Thymus (tissue), 11 donors: Measurements from ENCODE around the gene YWHAH. TPM values are rescaled to one million over a fixed set of nuclear protein-coding genes. Genes with fewer than 3 reads are reported as not detected.

Experiments
- DNase-seq, 9 donors: peaks; one replicate each; pipeline ENCODE4 v3.0.0-alpha.2; 2013; ENCODE audit warnings: low spot score in 9 of 9, low read depth in 6 of 9, missing footprints in 1 of 9
- H3K27ac ChIP-seq, 2 donors: one replicate each; pipeline ENCODE4 v1.5.1; 2013; ENCODE audit warnings: control low read depth in 1 of 2, low read depth in 1 of 2, low read length in 1 of 2, mild to moderate bottlenecking in 1 of 2, moderate library complexity in 1 of 2
- H3K27me3 ChIP-seq, 2 donors: one replicate each; pipeline ENCODE4 v1.5.1; 2013; ENCODE audit warnings: low read length in 1 of 2; ENCODE audit not compliant: control insufficient read depth in 2 of 2, insufficient read depth in 1 of 2
- H3K36me3 ChIP-seq, 2 donors: one replicate each; pipeline ENCODE4 v1.5.1; 2013; ENCODE audit warnings: low read length in 1 of 2, mild to moderate bottlenecking in 1 of 2, moderate library complexity in 1 of 2; ENCODE audit not compliant: control insufficient read depth in 2 of 2, insufficient read depth in 2 of 2
- H3K4me1 ChIP-seq, 2 donors: one replicate each; pipeline ENCODE4 v1.5.1; 2013; ENCODE audit warnings: low read length in 2 of 2; ENCODE audit not compliant: control insufficient read depth in 2 of 2, insufficient read depth in 2 of 2
- H3K4me3 ChIP-seq, 2 donors: one replicate each; pipeline ENCODE4 v1.5.1; 2013; ENCODE audit warnings: low read length in 2 of 2, control low read depth in 1 of 2, mild to moderate bottlenecking in 1 of 2
- H3K9me3 ChIP-seq, 2 donors: one replicate each; pipeline ENCODE4 v1.5.1; 2013; ENCODE audit warnings: low read length in 1 of 2, mild to moderate bottlenecking in 1 of 2; ENCODE audit not compliant: control insufficient read depth in 2 of 2, insufficient read depth in 1 of 2
- WGBS: extraction: QIAGEN DNeasy Blood & Tissue Kit; methylation state at CpG from one replicate; pipeline ENCODE4 v1.1.7; 2013; 5-methylcytosine and 5-hydroxymethylcytosine counted together
- polyA plus RNA-seq: library from polyadenylated mRNA; stranded (reverse); fragments of 200-250 nt; gene quantifications from one replicate; pipeline ENCODE4 v1.2.3, GENCODE V29; 2013
- total RNA-seq: library from RNA; stranded (reverse); fragments of 120-200 nt; gene quantifications from one replicate; pipeline ENCODE4 v1.2.4, GENCODE V29; 2013
- donor health status: healthy.

Gene YWHAH
- total and polyA plus RNA-seq, 2 donors, result 98.3 to 115 TPM

- WGBS, result 93% methylated on average over 3 of the region's 3 CpGs
- Histone ChIP-seq H3K4me3 (no peak overlapping the region), H3K4me1 (no peaks in the 10 kb centered on the region), H3K27me3 (no peaks in the 10 kb centered on the region), H3K9me3 (no peaks in the 10 kb centered on the region), H3K36me3 (no peaks in the 10 kb centered on the region), H3K27ac (no peak overlapping the region)
- DNase-seq, result no peak
Observed at GRCh38 chr22:31919730-31920129, 24.6 kb upstream of the YWHAH start.

- Histone ChIP-seq H3K36me3 (no peaks in the 10 kb centered on the region), H3K27ac (no peak overlapping the region), H3K4me1 (no peaks in the 10 kb centered on the region), H3K4me3 (no peak overlapping the region), H3K9me3 (no peaks in the 10 kb centered on the region), H3K27me3 (no peaks in the 10 kb centered on the region)
- DNase-seq, result no peak
- WGBS, result 97% methylated on average over 3 of the region's 3 CpGs
Observed at GRCh38 chr22:31920306-31920705, 24.0 kb upstream of the YWHAH start.

- H3K27ac ChIP-seq, result no peak overlapping the region
- 94% methylated on average over 3 of the region's 3 CpGs for WGBS
- H3K4me3 ChIP-seq, result no peak overlapping the region
- no peaks in the 10 kb centered on the region for H3K36me3 ChIP-seq
- no peaks in the 10 kb centered on the region for H3K27me3 ChIP-seq
- H3K4me1 ChIP-seq, result no peaks in the 10 kb centered on the region
- DNase-seq, result no peak
- no peaks in the 10 kb centered on the region for H3K9me3 ChIP-seq
Observed at GRCh38 chr22:31921106-31921505, 23.2 kb upstream of the YWHAH start.

- no peaks in the 10 kb centered on the region for H3K9me3 ChIP-seq
- no peaks in the 10 kb centered on the region for H3K4me1 ChIP-seq
- no peaks in the 10 kb centered on the region for H3K27me3 ChIP-seq
- no peak overlapping the region for H3K27ac ChIP-seq
- H3K36me3 ChIP-seq, result no peaks in the 10 kb centered on the region
- WGBS, result 83% methylated on average over 6 of the region's 6 CpGs
- no peak for DNase-seq
- H3K4me3 ChIP-seq, result no peak overlapping the region
Observed at GRCh38 chr22:31922534-31922933, 21.8 kb upstream of the YWHAH start.

GRCh38 chr22:31923136-31923535 is 21.2 kb upstream of the YWHAH start:
- H3K27ac ChIP-seq, result no peak overlapping the region
- no peaks in the 10 kb centered on the region for H3K27me3 ChIP-seq
- H3K4me3 ChIP-seq, result no peak overlapping the region
- H3K36me3 ChIP-seq, result no peaks in the 10 kb centered on the region
- no peak for DNase-seq
- no peaks in the 10 kb centered on the region for H3K4me1 ChIP-seq
- no peaks in the 10 kb centered on the region for H3K9me3 ChIP-seq
- WGBS, result 12% methylated on average over 5 of the region's 5 CpGs

GRCh38 chr22:31923747-31924146 is 20.6 kb upstream of the YWHAH start:
- 91% methylated on average over 2 of the region's 2 CpGs for WGBS
- H3K4me1 ChIP-seq, result no peaks in the 10 kb centered on the region
- no peaks in the 10 kb centered on the region for H3K9me3 ChIP-seq
- no peaks in the 10 kb centered on the region for H3K36me3 ChIP-seq
- no peaks in the 10 kb centered on the region for H3K27me3 ChIP-seq
- H3K4me3 ChIP-seq, result no peak overlapping the region
- H3K27ac ChIP-seq, result no peak overlapping the region
- DNase-seq, result no peak

GRCh38 chr22:31925056-31925455 is 19.3 kb upstream of the YWHAH start:
- Histone ChIP-seq H3K4me3 (no peak overlapping the region), H3K27ac (no peak overlapping the region), H3K36me3 (no peaks in the 10 kb centered on the region), H3K9me3 (no peaks in the 10 kb centered on the region), H3K27me3 (no peaks in the 10 kb centered on the region), H3K4me1 (no peaks in the 10 kb centered on the region)
- DNase-seq, result no peak
- 95% methylated on average over 1 of the region's 1 CpG for WGBS

GRCh38 chr22:31926024-31926423 is 18.3 kb upstream of the YWHAH start:
- no peak for DNase-seq
- no peaks in the 10 kb centered on the region for H3K36me3 ChIP-seq
- 96% methylated on average over 1 of the region's 1 CpG for WGBS
- no peaks in the 10 kb centered on the region for H3K4me1 ChIP-seq
- H3K27me3 ChIP-seq, result no peaks in the 10 kb centered on the region
- no peaks in the 10 kb centered on the region for H3K9me3 ChIP-seq
- no peak overlapping the region for H3K4me3 ChIP-seq
- H3K27ac ChIP-seq, result no peak overlapping the region

- H3K4me1 ChIP-seq, result no peaks in the 10 kb centered on the region
- H3K27ac ChIP-seq, result no peak overlapping the region
- DNase-seq, result no peak
- no peak overlapping the region for H3K4me3 ChIP-seq
- no peaks in the 10 kb centered on the region for H3K9me3 ChIP-seq
- no peaks in the 10 kb centered on the region for H3K27me3 ChIP-seq
- no peaks in the 10 kb centered on the region for H3K36me3 ChIP-seq
Observed at GRCh38 chr22:31926969-31927368, 17.4 kb upstream of the YWHAH start.

- no peak for DNase-seq
- 90% methylated on average over 3 of the region's 3 CpGs for WGBS
- H3K36me3 ChIP-seq, result no peaks in the 10 kb centered on the region
- no peaks in the 10 kb centered on the region for H3K4me1 ChIP-seq
- no peak overlapping the region for H3K27ac ChIP-seq
- no peaks in the 10 kb centered on the region for H3K27me3 ChIP-seq
- no peaks in the 10 kb centered on the region for H3K9me3 ChIP-seq
- no peak overlapping the region for H3K4me3 ChIP-seq
Observed at GRCh38 chr22:31927562-31927961, 16.8 kb upstream of the YWHAH start.
